Thymus (tissue), 11 donors: ENCODE data around the gene LDLRAP1. TPM values are rescaled to one million over a fixed set of nuclear protein-coding genes. Genes with fewer than 3 reads are reported as not detected.
A peak's percentile ranks its signal among the peaks of the same experiment; 100 is the strongest.

Experiments
- DNase-seq, 9 donors: peaks; one replicate each; pipeline ENCODE4 v3.0.0-alpha.2; 2013; ENCODE audit warnings: low spot score in 9 of 9, low read depth in 6 of 9, missing footprints in 1 of 9
- H3K27ac ChIP-seq, 2 donors: one replicate each; pipeline ENCODE4 v1.5.1; 2013; ENCODE audit warnings: control low read depth in 1 of 2, low read depth in 1 of 2, low read length in 1 of 2, mild to moderate bottlenecking in 1 of 2, moderate library complexity in 1 of 2
- H3K27me3 ChIP-seq, 2 donors: one replicate each; pipeline ENCODE4 v1.5.1; 2013; ENCODE audit warnings: low read length in 1 of 2; ENCODE audit not compliant: control insufficient read depth in 2 of 2, insufficient read depth in 1 of 2
- H3K36me3 ChIP-seq, 2 donors: one replicate each; pipeline ENCODE4 v1.5.1; 2013; ENCODE audit warnings: low read length in 1 of 2, mild to moderate bottlenecking in 1 of 2, moderate library complexity in 1 of 2; ENCODE audit not compliant: control insufficient read depth in 2 of 2, insufficient read depth in 2 of 2
- H3K4me1 ChIP-seq, 2 donors: one replicate each; pipeline ENCODE4 v1.5.1; 2013; ENCODE audit warnings: low read length in 2 of 2; ENCODE audit not compliant: control insufficient read depth in 2 of 2, insufficient read depth in 2 of 2
- H3K4me3 ChIP-seq, 2 donors: one replicate each; pipeline ENCODE4 v1.5.1; 2013; ENCODE audit warnings: low read length in 2 of 2, control low read depth in 1 of 2, mild to moderate bottlenecking in 1 of 2
- H3K9me3 ChIP-seq, 2 donors: one replicate each; pipeline ENCODE4 v1.5.1; 2013; ENCODE audit warnings: low read length in 1 of 2, mild to moderate bottlenecking in 1 of 2; ENCODE audit not compliant: control insufficient read depth in 2 of 2, insufficient read depth in 1 of 2
- WGBS: extraction: QIAGEN DNeasy Blood & Tissue Kit; methylation state at CpG from one replicate; pipeline ENCODE4 v1.1.7; 2013; 5-methylcytosine and 5-hydroxymethylcytosine counted together
- polyA plus RNA-seq: library from polyadenylated mRNA; stranded (reverse); fragments of 200-250 nt; gene quantifications from one replicate; pipeline ENCODE4 v1.2.3, GENCODE V29; 2013
- total RNA-seq: library from RNA; stranded (reverse); fragments of 120-200 nt; gene quantifications from one replicate; pipeline ENCODE4 v1.2.4, GENCODE V29; 2013
- donor health status: healthy.

Gene LDLRAP1
- total and polyA plus RNA-seq, 2 donors: 4.3 to 31.6 TPM

GRCh38 chr1:25562928-25563283 is 19.5 kb downstream of the LDLRAP1 start:
- H3K9me3 ChIP-seq: peaks cover 0 to 4% of the 10 kb centered on the region in 2 donors
- DNase-seq: no peak
- peaks cover 0 to 4% of the 10 kb centered on the region in 2 donors for H3K36me3 ChIP-seq
- H3K4me1 ChIP-seq: peaks cover 49 to 90% of the 10 kb centered on the region in 2 donors
- H3K4me3 ChIP-seq: peak overlapping the region in 1 of 2 donors; percentile 13
- H3K27me3 ChIP-seq: peaks cover 0 to 2% of the 10 kb centered on the region in 2 donors
- 83% methylated on average over 9 of the region's 9 CpGs for WGBS
- H3K27ac ChIP-seq: peak overlapping the region; percentile 79 to 90

- no peak for DNase-seq
- H3K4me1 ChIP-seq: peaks cover 49 to 95% of the 10 kb centered on the region in 2 donors
- peaks cover 0 to 4% of the 10 kb centered on the region in 2 donors for H3K9me3 ChIP-seq
- H3K36me3 ChIP-seq: peaks cover 0 to 3% of the 10 kb centered on the region in 2 donors
- peak overlapping the region in 1 of 2 donors; percentile 22 for H3K27ac ChIP-seq
- H3K27me3 ChIP-seq: peaks cover 0 to 2% of the 10 kb centered on the region in 2 donors
- 96% methylated on average over 20 of the region's 20 CpGs for WGBS
- H3K4me3 ChIP-seq: no peak overlapping the region
Measured at GRCh38 chr1:25563330-25564215, 20.2 kb downstream of the LDLRAP1 start.

GRCh38 chr1:25564777-25565574 is 21.6 kb downstream of the LDLRAP1 start:
- Histone ChIP-seq H3K27ac (peak overlapping the region; percentile 75 to 83), H3K36me3 (no peaks in the 10 kb centered on the region), H3K4me1 (peaks cover 43 to 84% of the 10 kb centered on the region in 2 donors), H3K9me3 (peaks cover 0 to 4% of the 10 kb centered on the region in 2 donors), H3K4me3 (no peak overlapping the region), H3K27me3 (peaks cover 0 to 2% of the 10 kb centered on the region in 2 donors)
- DNase-seq: peak in 6 of 9 donors; percentile 34 to 80 (median 55)
- WGBS: 63% methylated on average over 14 of the region's 14 CpGs

GRCh38 chr1:25565626-25566025 is 22.2 kb downstream of the LDLRAP1 start:
- Histone ChIP-seq H3K27ac (peak overlapping the region; percentile 68 to 75), H3K4me3 (no peak overlapping the region), H3K36me3 (no peaks in the 10 kb centered on the region), H3K9me3 (peaks cover 0 to 4% of the 10 kb centered on the region in 2 donors), H3K4me1 (peaks cover 39 to 78% of the 10 kb centered on the region in 2 donors), H3K27me3 (peaks cover 0 to 2% of the 10 kb centered on the region in 2 donors)
- WGBS: 79% methylated on average over 8 of the region's 8 CpGs
- no peak for DNase-seq

- 63% methylated on average over 9 of the region's 9 CpGs for WGBS
- no peaks in the 10 kb centered on the region for H3K36me3 ChIP-seq
- DNase-seq: no peak
- no peak overlapping the region for H3K4me3 ChIP-seq
- H3K27ac ChIP-seq: peak overlapping the region in 1 of 2 donors; percentile 18
- peaks cover 0 to 2% of the 10 kb centered on the region in 2 donors for H3K27me3 ChIP-seq
- peaks cover 0 to 4% of the 10 kb centered on the region in 2 donors for H3K9me3 ChIP-seq
- H3K4me1 ChIP-seq: peaks cover 37 to 73% of the 10 kb centered on the region in 2 donors
Measured at GRCh38 chr1:25566176-25566729, 22.8 kb downstream of the LDLRAP1 start.

GRCh38 chr1:25566730-25567341 is 23.4 kb downstream of the LDLRAP1 start:
- Histone ChIP-seq H3K27ac (no peak overlapping the region), H3K9me3 (peaks cover 0 to 4% of the 10 kb centered on the region in 2 donors), H3K4me1 (peaks cover 31 to 67% of the 10 kb centered on the region in 2 donors), H3K27me3 (peaks cover 0 to 2% of the 10 kb centered on the region in 2 donors), H3K4me3 (no peak overlapping the region), H3K36me3 (no peaks in the 10 kb centered on the region)
- 79% methylated on average over 21 of the region's 21 CpGs for WGBS
- DNase-seq: peak in 4 of 9 donors; percentile 46 to 77 (median 76)

GRCh38 chr1:25567710-25568089 is 24.3 kb downstream of the LDLRAP1 start:
- Histone ChIP-seq H3K36me3 (no peaks in the 10 kb centered on the region), H3K9me3 (peaks cover 0 to 4% of the 10 kb centered on the region in 2 donors), H3K27me3 (peaks cover 0 to 4% of the 10 kb centered on the region in 2 donors), H3K4me1 (peaks cover 24 to 58% of the 10 kb centered on the region in 2 donors), H3K4me3 (no peak overlapping the region), H3K27ac (no peak overlapping the region)
- 92% methylated on average over 10 of the region's 10 CpGs for WGBS
- DNase-seq: no peak

GRCh38 chr1:25568090-25568833 is 24.9 kb downstream of the LDLRAP1 start:
- 86% methylated on average over 21 of the region's 21 CpGs for WGBS
- Histone ChIP-seq H3K27ac (peak overlapping the region in 1 of 2 donors; percentile 62), H3K9me3 (peaks cover 0 to 4% of the 10 kb centered on the region in 2 donors), H3K4me1 (peaks cover 21 to 53% of the 10 kb centered on the region in 2 donors), H3K4me3 (no peak overlapping the region), H3K27me3 (peaks cover 0 to 5% of the 10 kb centered on the region in 2 donors), H3K36me3 (no peaks in the 10 kb centered on the region)
- no peak for DNase-seq
